NCI-H187 (cell line): ENCODE results near the gene XYLB.

ENCODE experiments used
- DNase-seq, 2 experiments: peaks; one replicate each; lab custom pipeline; 2025; lab: John Stamatoyannopoulos, UW

The XYLB gene

GRCh38 chr3:38364721-38365400 lies 18.3 kb downstream of the XYLB start:
- no peak for DNase-seq

GRCh38 chr3:38365469-38366062 lies 19.0 kb downstream of the XYLB start:
- DNase-seq: no peak

GRCh38 chr3:38366082-38366481 lies 19.5 kb downstream of the XYLB start:
- DNase-seq: no peak

- no peak for DNase-seq
Observed at GRCh38 chr3:38367779-38368178, 21.2 kb downstream of the XYLB start.

GRCh38 chr3:38368238-38368637 lies 21.7 kb downstream of the XYLB start:
- DNase-seq: no peak

- no peak for DNase-seq
Observed at GRCh38 chr3:38369186-38369585, 22.6 kb downstream of the XYLB start.

- no peak for DNase-seq
Observed at GRCh38 chr3:38370149-38370548, 23.6 kb downstream of the XYLB start.

- no peak for DNase-seq
Observed at GRCh38 chr3:38370861-38371260, 24.3 kb downstream of the XYLB start.

GRCh38 chr3:38371541-38372213 lies 25.1 kb downstream of the XYLB start:
- DNase-seq: no peak

GRCh38 chr3:38372214-38372601 lies 25.6 kb downstream of the XYLB start:
- no peak for DNase-seq

- DNase-seq: no peak
Observed at GRCh38 chr3:38374221-38374620, 27.6 kb downstream of the XYLB start.

GRCh38 chr3:38375072-38375471 lies 28.5 kb downstream of the XYLB start:
- no peak for DNase-seq

GRCh38 chr3:38375488-38376097 lies 29.0 kb downstream of the XYLB start:
- DNase-seq: no peak

- no peak for DNase-seq
Observed at GRCh38 chr3:38376098-38376816, 29.7 kb downstream of the XYLB start.

GRCh38 chr3:38379201-38379770 lies 32.7 kb downstream of the XYLB start:
- no peak for DNase-seq

GRCh38 chr3:38382506-38383080 lies 36.0 kb downstream of the XYLB start:
- no peak for DNase-seq

GRCh38 chr3:38383156-38383875 lies 36.7 kb downstream of the XYLB start:
- DNase-seq: no peak

- no peak for DNase-seq
Observed at GRCh38 chr3:38386992-38387750, 40.6 kb downstream of the XYLB start.

GRCh38 chr3:38387862-38388261 lies 41.3 kb downstream of the XYLB start:
- DNase-seq: no peak

- DNase-seq: no peak
Observed at GRCh38 chr3:38392604-38393163, 46.1 kb downstream of the XYLB start.
